OCI-LY3 (cell line): ENCODE results near the gene NECAP2.

Experiments
- EZH2phosphoT487 ChIP-seq: fragments of 200-600 bp; shearing (Covaris generic); IDR thresholded peaks from 2 replicates; pipeline ENCODE4 v1.6.1; 2018; ENCODE audit warnings: antibody characterized with exemption, mixed run types, low read depth
- TF ChIP-seq, protein P1 (sequence below): fragments of 200-600, 300-600 bp; sonication (generic); IDR thresholded peaks from 2 replicates; pipeline ENCODE4 v1.5.1; 2014; ENCODE audit warnings: antibody characterized with exemption, low read length, low read depth

- TF ChIP-seq, protein P1, sequence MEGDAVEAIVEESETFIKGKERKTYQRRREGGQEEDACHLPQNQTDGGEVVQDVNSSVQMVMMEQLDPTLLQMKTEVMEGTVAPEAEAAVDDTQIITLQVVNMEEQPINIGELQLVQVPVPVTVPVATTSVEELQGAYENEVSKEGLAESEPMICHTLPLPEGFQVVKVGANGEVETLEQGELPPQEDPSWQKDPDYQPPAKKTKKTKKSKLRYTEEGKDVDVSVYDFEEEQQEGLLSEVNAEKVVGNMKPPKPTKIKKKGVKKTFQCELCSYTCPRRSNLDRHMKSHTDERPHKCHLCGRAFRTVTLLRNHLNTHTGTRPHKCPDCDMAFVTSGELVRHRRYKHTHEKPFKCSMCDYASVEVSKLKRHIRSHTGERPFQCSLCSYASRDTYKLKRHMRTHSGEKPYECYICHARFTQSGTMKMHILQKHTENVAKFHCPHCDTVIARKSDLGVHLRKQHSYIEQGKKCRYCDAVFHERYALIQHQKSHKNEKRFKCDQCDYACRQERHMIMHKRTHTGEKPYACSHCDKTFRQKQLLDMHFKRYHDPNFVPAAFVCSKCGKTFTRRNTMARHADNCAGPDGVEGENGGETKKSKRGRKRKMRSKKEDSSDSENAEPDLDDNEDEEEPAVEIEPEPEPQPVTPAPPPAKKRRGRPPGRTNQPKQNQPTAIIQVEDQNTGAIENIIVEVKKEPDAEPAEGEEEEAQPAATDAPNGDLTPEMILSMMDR: no peak
- no peak for TF ChIP-seq EZH2phosphoT487
These were observed 43.9 kb upstream of the NECAP2 start for GRCh38 chr1:16396591-16396990.
